GM03348 (cell line): ENCODE measurements around the gene LRRC4.

Source experiments
- DNase-seq: peaks from one replicate; pipeline ENCODE4 v3.0.0; 2012; ENCODE audit warnings: low spot score

LRRC4 gene

DNA sequence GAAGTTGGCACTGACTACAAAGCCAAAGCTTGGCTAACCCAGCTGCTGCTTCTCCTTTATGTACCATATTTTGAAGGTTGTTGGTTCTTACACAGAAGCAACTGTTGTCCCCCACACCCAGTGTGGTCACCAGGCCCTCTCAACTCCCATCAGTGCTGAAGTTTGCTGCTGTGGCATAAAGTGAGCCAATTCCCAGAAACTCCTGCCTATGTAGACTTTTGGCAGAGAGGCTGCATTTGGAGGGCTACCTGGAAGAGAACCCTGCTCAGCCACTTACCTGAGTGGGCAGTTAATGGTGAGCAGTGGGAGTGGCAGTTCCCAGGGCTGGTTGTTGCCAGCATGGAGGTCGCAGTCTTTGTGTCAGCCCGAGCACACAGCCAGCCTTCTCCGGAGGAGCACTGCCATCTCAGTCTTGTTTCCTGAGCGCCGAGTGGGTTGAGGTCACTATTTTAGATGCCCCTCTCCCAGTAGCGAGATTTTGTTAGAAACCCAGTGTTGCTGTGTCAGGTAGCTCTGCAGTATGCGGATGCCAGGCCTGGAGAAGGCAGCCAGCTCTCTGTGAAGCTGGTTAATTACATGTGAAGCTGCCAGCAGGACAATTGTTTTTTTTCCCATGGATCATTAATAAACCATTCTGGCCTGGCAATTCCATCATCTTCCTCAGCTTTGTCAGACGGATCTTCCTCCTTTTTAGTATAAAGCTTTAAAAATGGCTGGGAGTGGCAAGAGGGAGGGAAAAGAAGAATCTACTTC lies 24.5 kb downstream of the LRRC4 start:
- no peak for DNase-seq

DNA sequence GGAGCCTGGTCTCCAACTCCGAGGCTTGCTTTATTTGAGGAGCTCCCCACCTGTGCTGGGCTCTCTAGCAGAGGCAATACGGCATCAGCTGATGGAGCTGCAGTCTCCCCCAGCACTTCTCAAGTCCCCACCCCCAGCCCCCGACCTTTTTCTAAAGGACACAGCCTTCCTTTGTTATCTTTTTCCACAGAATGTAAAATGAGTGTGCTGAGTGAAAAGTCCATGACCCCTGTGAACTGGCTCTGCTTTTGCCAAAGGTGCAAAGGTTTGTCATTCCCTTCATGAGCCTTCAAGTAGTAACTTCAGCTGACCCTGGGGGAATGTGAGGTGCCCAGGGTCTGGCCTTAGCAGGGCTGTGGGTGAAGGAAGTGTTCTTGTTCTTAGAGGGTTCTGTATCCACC lies 25.5 kb downstream of the LRRC4 start:
- DNase-seq, result no peak

DNA sequence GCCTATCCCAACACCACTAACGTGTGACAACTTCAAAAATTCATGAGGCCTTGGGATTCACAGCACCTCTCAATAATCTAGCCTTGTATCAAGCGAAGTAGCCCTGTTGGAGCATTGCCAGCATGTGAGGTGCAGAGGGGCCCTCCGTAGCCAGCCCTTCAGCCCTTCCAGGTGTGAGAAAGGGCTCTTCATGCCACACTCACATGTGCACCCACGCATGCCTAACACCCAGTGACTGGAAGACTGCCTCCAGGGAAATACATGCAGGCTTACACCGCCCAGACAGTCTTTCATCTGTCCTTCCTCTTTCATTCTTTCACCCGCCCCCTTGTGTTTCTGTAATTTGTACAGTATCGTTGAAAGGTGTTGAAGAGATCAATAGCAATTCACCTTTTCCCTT lies 26.1 kb downstream of the LRRC4 start:
- DNase-seq, result no peak

DNA sequence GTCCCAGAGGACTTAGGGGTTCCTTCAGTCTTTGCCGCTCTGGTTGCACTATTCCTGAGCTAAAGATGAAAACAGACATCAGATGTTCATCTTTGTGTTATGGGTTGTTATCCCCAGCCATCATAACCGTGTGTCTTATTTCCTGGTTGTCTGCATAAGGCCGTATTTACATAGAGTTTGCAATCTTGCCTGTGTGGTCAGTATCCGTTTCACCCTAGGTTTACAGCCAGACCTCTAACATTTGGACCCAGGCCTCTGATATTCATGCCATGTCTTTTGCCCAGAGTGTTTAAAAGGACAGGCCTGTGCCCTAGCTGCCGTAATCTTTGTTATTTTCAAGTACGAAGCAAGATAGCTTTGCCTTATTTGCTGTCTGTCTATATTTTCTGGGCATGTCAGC lies 26.6 kb downstream of the LRRC4 start:
- no peak for DNase-seq

DNA sequence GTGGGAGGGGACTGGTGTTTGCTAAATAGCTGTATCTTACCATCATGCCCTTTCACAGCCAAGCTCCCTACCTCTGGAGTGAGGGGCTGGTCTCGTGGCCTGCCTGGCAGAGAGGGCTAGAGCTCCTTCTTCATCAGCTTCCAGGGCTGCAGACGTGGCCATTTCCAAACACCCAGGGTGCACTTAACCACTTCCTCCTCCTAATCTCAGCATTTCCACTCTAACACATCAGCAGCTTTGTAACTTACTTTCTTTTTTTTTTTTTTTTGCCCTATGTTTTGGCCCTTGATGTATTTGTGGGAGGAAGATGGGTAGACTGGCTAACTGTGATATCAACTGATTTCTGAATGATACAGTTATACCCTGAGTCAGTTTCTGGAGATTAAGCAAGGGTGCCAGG lies 27.4 kb downstream of the LRRC4 start:
- DNase-seq, result no peak

DNA sequence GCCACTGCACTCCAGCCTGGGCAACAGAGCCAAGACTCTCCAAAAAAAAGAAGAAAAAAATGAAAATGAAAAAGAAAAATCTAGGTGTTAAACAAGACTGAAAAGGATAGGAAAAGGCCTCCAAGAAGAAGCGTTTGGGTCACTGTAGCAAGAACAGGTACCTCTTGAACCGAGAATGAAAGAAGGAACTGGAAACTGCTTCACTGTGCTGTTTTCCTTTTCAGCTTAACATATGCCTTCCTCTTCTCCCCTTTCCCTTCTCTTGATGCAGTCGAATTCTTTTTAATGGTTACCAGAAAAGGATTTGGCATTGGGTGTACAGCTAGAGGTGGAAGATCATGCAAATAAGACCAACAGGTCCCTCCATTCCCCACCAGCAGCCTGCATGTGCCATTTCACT lies 28.1 kb downstream of the LRRC4 start:
- DNase-seq, result no peak

DNA sequence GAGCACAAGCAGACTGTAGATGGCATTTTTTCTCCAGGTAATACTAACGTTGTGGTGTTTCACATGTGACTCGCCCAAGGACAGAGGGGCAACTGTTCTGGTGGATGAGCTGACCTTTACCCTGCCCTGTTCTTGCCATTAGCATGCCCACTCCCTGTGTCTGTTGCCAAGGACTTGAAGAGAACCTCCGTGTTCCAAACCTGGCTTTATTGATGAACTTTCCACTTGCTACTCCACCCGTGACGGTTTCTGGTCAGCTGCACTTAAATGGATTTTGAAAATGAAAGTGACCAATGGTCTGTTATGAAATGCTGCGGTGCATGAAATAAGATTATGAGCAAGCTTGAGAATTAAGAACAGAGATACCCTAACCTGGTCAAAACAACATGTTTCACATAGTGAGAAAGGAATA lies 30.4 kb downstream of the LRRC4 start:
- no peak for DNase-seq

DNA sequence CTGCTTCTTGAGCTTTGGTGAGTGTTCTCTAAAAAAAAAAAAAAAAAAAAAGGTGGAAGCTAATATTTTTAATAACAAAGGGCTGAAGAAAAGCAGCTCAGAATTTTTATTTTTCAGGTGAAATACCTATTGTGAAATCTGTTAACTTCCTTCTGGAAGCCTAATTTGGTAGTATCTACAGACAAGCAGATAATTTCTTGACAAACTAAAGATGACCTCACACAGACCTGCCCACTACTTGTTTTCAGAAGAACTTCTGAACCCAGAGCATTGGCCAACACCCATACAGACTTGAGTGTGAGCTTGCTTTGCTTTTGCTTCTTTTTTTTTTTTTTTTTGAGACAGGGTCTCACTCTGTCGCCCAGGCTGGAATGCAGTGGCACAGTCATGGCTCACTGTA lies 31.2 kb downstream of the LRRC4 start:
- no peak for DNase-seq

DNA sequence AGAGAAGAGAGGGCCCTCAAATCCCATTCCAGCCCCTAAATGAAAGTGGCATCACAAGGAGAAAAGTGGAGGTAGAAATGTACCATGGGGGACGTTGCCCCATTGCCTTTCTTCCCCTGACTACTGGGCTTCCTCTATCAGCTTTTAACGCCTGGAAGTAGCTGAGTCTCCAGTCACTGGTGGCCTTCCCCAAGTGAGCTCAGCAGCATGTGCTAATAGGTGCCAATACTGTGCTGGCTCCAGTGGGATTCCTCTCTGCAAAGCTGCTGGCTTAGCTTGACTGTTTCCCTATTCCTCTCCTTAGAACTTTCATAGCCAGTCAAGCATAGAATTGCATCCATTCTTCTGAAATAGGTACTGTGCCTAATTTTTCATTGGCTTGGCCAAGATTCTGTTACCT lies 32.6 kb downstream of the LRRC4 start:
- no peak for DNase-seq

DNA sequence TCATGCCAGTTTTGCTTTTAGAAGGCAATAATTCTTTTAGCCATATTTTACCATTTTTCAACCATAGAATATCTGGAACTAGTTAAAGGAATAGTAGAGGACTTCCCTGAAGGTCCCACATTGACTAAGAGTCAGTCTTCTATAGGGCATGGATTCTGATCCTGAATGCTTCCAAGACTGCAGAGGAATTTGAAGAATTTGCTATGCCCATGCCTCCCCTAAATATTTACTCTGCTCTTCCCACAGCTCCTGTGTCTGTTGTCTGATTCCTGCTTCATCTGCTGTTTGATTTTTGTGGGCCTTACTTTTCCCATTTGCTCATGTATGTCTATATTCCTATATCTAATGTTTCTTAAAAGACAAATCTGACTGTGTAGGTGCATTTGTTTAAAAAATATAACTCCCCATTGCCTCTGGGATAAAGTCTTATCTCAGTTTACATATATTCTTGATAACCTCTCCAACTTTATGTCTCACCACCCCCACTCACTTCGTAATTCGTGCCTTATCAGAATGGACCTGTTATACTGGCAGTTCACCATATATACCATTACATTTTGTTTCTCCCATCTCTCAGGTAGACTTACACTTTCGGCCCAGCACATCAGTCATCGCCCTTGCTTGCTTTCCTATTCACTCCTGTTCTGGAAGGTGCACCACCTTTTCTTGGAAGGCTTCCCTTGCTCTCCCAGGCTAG lies 33.9 kb downstream of the LRRC4 start:
- peak; percentile 61 for DNase-seq

DNA sequence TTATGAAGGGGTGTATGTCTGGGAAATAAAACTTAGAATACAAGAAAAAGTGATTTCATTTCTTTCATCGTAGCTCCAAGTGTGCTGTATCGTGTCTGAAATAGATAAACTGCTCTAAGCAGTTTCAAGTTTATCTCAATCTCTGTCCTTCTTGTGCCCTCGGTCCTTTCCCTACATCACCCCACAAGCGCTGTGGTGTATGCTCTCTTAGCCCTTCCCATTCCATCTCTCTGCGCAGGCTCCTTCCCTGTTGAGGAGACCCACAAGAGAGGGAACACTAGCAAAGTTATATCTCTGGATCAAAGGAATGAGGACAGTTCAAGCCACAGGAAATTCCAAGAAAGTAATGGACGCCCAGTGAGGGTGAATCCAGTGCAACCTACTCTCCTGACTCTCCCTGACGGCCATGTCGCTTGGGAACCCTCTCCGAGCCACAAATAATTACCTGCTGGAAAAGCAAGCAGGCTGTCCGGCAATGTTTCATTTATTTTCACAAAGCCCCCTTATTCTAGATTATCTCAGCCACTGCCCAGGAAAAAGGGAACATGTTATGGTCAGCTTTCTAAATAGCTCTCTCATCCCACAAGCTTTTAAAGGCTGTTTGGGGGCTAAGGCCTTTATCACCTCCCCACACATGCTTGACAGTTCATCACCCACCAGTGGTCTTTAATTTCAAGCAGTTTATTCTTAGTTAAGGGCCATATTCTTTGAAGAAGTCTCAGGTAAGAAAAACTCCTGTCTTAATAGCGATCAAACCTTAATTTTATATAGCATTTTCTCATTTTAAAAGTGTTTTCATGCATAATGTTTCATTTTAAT lies 34.8 kb downstream of the LRRC4 start:
- DNase-seq, result no peak

DNA sequence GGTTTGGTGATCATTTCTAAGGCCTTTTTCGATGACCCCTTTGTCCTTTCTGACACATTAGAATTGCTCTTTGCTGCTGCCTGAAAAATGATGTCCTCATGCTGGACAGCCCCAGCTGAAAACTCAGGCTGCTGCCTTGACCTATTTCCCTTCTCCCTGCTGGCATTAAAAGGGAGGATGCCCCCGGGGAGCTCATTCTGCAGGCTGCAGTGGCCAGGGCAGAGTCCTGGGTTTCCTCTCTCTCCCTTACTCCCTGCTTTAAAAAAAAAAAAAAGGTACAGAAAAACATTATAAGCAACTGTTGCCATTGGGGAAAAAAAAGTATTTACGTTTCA lies 35.4 kb downstream of the LRRC4 start:
- peak; percentile 24 for DNase-seq

DNA sequence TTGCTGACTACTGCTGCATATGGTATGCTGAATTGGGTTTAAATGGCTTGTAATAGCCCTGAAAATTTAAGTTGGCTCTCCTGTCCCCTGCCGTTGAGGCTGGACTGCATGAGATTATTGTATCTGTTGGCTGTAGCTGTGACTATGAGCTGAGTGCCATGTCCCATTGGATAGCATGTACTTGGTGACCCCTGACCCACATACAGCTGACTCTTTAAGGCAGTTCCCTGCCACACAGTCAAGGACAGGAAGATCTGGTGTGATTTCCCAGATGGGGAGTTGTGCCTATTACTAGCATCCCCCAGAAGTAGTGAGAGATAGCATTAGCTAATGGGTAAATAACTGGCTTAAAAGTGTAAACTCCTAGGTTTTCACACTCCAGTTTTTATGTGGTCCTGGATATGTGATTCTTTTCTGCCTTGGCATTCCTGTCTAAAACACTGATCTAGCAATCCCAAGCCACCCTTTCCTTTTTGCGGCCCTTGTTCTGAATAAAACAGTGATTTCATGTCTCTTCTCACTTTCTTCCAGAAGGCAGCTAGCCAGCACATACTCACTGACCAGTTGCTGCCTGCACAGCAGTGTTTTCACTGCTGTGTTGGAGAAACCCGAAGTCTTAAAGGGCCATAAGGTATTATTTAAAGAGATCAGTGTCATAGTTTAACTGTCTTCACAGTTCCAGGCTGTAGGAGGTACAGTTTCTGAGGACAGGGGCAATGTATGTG lies 35.9 kb downstream of the LRRC4 start:
- peak; percentile 55 for DNase-seq

DNA sequence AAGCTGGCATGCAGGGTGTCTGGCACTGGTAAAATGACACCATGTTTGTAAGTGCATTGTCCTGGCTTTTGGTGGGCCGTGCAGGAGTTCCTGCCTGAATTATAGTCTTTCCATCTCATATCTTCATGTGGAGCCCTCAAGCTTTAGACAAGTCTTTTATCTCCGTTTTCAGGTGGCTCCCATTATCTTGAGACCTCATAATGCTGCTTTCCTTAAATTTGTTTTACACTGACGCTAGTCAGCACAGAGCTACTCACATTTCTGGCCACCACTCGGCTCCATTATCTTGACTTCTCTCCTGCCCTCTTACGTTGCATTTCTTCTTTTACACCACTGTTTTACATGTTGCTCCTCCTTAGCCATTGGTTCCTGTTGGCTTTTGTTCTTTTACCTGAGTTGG lies 37.2 kb downstream of the LRRC4 start:
- no peak for DNase-seq

DNA sequence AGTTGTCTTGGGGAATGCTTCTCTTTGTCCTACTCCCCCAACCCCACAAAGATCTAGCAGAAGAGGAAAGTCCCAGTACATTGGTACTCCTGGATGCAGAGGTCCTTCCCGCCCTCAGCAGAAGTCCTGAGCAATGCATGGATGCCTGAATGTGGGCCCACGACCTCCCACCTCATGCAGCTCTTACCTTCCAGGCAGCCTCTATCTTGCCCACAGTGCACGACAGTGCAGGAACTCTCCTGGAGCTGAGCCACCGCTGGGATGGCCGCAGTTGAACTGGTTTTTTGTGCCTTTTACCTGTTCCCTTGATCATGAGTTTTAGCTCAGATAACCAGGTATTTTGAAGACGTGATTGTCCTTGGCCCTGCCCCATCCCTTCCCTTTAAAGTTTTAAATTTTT lies 37.9 kb downstream of the LRRC4 start:
- no peak for DNase-seq

DNA sequence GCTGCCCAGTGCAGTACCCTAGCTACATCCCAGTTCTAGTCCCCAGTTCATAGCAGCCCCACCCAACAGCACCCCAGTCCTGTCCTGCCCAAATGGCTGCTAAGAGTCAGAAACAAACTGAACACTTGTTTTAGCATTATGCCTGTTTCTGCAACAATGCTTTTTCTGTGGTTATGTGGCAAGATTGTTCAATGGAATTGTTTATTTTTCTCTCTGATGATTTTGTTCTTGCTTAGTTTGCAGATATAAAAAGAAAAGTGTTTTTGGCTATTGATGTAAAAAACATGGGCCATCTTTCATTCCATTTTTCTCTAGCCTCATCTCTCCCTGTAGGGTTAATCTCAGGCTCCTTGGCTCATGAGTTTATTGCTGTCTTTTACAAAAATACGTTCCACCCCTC lies 42.5 kb downstream of the LRRC4 start:
- DNase-seq, result no peak

DNA sequence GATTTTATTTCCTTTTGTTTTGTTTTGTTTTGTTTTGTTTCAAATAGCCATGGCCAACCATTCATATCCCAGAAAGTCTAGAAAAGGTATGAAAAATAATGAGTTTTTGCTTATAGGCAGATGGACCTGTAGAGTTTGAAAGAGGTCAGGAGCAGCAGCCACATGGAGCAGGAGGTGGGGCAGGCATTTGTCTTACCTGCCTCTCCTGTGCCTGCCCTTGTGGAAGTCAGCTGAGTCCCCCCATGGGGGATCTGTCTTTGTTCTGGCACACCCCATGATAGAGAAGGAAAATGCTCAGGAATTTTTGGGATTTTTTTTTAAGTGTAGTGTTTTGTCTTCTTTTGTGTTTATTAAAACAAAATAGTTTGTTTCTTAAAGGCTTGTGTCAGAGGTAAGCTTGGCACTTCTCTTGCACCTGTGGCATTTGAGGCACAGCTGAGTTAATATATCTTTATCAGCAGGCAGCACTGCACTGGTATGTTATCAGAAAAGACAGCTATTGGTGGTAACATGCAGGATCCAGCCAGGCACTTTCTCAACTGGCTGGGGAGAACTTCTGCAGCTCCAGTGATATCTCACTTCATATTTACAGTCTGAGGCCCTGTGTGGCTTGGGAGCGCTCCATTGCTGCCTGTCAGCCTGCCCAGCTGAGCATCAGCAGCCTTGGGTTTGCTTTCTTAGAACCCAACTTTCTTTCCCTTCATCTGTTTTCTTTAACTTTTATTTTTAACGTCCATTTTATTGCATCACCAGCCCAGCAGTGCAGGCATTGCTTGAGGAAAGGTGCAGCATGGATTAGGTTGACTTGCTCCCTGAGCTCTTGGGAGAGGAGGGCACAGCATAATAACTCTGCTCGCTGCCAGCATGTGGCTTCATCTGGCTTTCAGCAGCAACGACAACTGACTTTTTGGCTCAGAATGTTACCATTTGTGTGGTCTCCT lies 44.4 kb downstream of the LRRC4 start:
- DNase-seq, result peak; percentile 10

DNA sequence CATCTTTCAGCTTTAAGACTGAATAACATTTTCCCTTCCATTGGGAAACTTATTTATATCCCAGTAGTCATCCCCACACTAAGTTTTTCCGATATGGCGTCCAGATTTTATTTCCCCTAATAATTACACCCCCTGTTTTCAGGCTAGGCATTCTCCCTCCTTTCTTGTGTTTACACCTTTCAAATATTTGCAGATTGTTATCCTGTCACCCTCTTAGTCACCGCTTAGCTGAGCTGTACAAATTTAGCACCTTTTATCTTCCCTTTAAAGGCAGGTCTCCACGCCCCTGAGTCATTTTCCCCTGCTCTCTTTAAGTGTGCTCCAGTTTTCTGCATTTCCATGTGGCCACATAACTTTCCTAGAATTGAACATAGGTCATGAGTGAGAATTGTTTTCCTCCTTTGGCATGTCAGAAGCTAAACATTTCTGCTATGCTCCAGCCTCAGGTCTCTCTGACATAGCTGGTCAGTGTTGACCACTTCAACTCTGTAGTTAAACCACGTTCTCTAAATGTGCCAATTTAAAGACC lies 47.4 kb downstream of the LRRC4 start:
- no peak for DNase-seq

DNA sequence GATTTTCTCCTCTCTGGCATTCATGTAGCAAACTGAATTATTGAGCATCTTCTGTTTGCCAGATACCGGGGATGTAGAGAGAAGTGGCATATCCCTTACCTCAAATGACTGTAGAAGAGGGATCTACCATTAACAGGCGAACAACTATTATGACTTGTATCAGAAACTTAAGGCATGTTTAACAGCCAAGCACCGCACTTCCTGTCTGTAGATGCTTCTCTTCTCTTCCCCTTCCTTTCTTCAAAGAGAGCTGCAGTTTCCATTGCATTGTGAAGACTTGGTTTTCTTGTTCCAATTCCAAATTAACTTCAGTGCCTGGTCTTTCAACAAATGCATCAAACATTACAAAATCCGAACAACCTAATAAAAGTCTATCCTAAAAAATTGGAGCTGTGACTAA lies 49.3 kb downstream of the LRRC4 start:
- DNase-seq, result no peak

DNA sequence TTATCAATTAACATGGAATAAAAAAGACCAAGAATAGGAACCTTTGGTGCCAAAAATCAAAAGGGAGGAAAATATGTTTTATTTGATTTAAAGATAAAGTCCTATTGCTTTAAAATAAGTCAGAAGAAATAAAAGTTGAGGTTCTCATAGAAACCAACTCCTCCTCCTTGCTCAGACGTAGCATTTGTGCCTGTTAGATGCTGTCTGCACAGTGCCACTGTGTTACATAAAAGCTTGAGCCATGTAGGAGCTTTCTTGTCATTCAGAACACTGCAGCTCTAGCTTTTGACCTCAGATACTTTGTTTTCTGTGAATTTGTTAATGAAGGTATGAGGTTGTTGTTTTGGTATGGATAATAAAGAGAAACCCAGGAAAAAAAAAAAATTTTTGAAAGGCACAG lies 50.3 kb downstream of the LRRC4 start:
- no peak for DNase-seq

DNA sequence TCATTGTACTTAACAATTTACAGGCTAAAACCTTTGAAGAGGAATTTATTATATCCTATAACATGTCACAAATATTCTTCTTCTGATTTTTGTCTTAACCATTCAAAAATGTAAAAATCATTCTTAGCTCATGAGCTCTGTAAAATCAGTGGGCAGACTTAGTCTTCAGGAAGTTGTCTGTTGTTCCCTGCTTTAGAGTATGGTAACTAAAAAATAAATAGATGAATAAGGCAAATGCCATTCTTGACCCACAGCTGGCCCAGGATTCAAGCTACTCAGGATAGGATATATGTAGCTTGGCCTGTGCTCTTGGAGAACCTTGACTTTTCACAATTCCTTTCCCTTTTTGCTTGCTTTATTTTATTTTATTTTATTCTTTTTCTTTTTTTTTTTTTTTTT lies 51.5 kb downstream of the LRRC4 start:
- no peak for DNase-seq
